Endothelial cell (in vitro differentiated cells): ENCODE results near the gene SLC16A13. TPM values are rescaled to one million over a fixed set of nuclear protein-coding genes. Genes with fewer than 3 reads are reported as not detected.

Experiments used
- DNase-seq: peaks from one replicate; pipeline ENCODE4 v3.0.0; 2021; ENCODE audit warnings: low spot score
- H3K27ac Mint-ChIP-seq: one replicate; pipeline ENCODE4 v1.8.0; 2021; ENCODE audit warnings: mixed read lengths, inconsistent platforms; ENCODE audit not compliant: unreplicated experiment
- H3K27me3 Mint-ChIP-seq: one replicate; pipeline ENCODE4 v1.8.0; 2021; ENCODE audit warnings: mild to moderate bottlenecking, moderate library complexity, mixed read lengths, inconsistent platforms; ENCODE audit not compliant: unreplicated experiment
- H3K36me3 Mint-ChIP-seq: one replicate; pipeline ENCODE4 v1.8.0; 2021; ENCODE audit warnings: mild to moderate bottlenecking, low read depth, mixed read lengths, inconsistent platforms; ENCODE audit not compliant: unreplicated experiment
- H3K4me1 Mint-ChIP-seq: one replicate; pipeline ENCODE4 v1.8.0; 2021; ENCODE audit warnings: mild to moderate bottlenecking, mixed read lengths, inconsistent platforms; ENCODE audit not compliant: unreplicated experiment
- H3K4me3 Mint-ChIP-seq: one replicate; pipeline ENCODE4 v1.8.0; 2021; ENCODE audit warnings: mild to moderate bottlenecking, mixed read lengths, inconsistent platforms; ENCODE audit not compliant: unreplicated experiment
- H3K9me3 Mint-ChIP-seq: one replicate; pipeline ENCODE4 v1.8.0; 2021; ENCODE audit warnings: mixed read lengths, inconsistent platforms; ENCODE audit not compliant: unreplicated experiment
- total RNA-seq: library from RNA; stranded (reverse); fragmentation: NEBNext Ultra II Directional; extraction: Animal tissue kit (Norgen Biotek cat#: 25700); gene quantifications from one replicate; pipeline ENCODE4 v1.2.1, GENCODE V29; 2021; ENCODE audit not compliant: unreplicated experiment
- TF ChIP-seq, protein P1 (sequence below): fragments of 200-600 bp; sonication (generic); IDR thresholded peaks from one replicate; pipeline ENCODE4 v1.5.0; 2021; ENCODE audit warnings: antibody characterized with exemption; ENCODE audit not compliant: unreplicated experiment

Gene SLC16A13
- total RNA-seq, 1 donor from 2014 or later: 25.8 TPM

GRCh38 chr17:7056386-7056785 is 20.6 kb downstream of the SLC16A13 start:
- Mint-ChIP-seq H3K9me3 (no peaks in the 10 kb centered on the region), H3K27me3 (peaks cover 2% of the 10 kb centered on the region), H3K4me1 (peaks cover 16% of the 10 kb centered on the region), H3K4me3 (no peak overlapping the region), H3K36me3 (no peaks in the 10 kb centered on the region), H3K27ac (no peak overlapping the region)
- DNase-seq: no peak
- TF ChIP-seq, protein P1, sequence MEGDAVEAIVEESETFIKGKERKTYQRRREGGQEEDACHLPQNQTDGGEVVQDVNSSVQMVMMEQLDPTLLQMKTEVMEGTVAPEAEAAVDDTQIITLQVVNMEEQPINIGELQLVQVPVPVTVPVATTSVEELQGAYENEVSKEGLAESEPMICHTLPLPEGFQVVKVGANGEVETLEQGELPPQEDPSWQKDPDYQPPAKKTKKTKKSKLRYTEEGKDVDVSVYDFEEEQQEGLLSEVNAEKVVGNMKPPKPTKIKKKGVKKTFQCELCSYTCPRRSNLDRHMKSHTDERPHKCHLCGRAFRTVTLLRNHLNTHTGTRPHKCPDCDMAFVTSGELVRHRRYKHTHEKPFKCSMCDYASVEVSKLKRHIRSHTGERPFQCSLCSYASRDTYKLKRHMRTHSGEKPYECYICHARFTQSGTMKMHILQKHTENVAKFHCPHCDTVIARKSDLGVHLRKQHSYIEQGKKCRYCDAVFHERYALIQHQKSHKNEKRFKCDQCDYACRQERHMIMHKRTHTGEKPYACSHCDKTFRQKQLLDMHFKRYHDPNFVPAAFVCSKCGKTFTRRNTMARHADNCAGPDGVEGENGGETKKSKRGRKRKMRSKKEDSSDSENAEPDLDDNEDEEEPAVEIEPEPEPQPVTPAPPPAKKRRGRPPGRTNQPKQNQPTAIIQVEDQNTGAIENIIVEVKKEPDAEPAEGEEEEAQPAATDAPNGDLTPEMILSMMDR: no peak

DNA sequence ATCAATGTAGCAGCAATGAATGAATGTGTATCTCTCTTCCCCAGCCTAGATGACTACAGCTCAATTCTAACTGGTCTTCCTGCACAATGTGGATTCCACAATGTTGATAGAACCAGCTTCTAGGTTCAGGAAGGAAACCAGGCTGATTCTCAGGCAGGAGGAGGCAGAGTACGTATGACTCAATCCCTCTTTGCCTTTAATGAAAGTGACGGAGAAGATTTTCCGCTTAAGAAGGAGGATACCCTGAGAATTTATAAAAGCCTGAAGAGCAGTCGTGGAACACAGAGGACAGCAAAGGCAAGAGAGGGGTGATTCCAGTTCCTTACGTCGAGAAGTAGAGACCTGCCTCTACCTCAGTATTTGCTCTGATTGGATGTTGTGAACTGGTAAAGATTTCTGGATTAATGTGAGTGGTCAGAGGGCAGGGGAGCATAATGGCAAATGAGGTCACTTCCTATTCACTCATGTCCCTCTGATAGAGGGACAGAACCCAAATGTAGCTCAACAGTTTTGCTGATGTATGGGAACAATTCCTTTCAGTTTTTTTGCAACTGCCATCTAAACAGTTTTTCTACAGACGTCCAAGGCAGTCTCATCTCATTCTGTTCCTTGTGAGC is 23.1 kb downstream of the SLC16A13 start:
- H3K27me3 Mint-ChIP-seq: no peaks in the 10 kb centered on the region
- H3K27ac Mint-ChIP-seq: peak overlapping the region; percentile 50
- DNase-seq: no peak
- H3K4me1 Mint-ChIP-seq: peaks cover 25% of the 10 kb centered on the region
- H3K4me3 Mint-ChIP-seq: peak overlapping the region; percentile 2
- H3K9me3 Mint-ChIP-seq: no peaks in the 10 kb centered on the region
- no peaks in the 10 kb centered on the region for H3K36me3 Mint-ChIP-seq
- TF ChIP-seq, protein P1: no peak

DNA sequence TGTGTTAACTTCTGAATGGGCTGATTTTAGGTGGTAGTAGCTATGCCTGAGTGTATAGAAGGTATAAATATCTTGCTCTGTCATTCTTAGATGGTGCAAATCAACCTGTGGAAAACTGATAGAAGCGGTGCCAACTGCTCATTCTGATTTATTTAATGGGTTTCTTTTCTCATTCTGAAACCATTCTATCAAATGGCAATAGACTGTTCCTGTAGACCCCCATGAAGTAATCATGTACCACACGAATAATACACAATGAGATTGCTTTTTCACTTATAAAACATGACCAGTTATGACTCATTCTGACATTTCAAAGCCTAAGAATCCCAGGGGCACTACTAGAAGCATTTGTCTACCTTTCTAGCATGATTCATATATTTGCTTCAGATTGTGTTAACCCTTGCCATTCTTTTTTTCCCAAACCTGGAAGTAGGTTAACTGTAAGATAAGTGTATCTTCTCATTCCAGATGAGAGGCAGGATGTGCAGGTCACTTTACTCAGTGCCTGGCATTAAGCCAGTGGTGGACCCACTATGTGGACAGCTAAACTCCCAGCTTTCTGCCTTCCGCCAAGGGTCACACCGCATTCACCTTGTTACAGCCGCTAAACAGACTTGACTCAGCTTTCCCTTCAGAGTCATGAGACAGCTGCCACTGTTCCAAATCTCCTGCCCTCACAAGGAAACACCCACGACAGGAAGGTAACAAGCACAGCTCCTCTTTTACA is 24.5 kb downstream of the SLC16A13 start:
- no peaks in the 10 kb centered on the region for H3K9me3 Mint-ChIP-seq
- H3K36me3 Mint-ChIP-seq: no peaks in the 10 kb centered on the region
- H3K27ac Mint-ChIP-seq: no peak overlapping the region
- TF ChIP-seq, protein P1: no peak
- no peaks in the 10 kb centered on the region for H3K27me3 Mint-ChIP-seq
- DNase-seq: no peak
- H3K4me1 Mint-ChIP-seq: peaks cover 29% of the 10 kb centered on the region
- H3K4me3 Mint-ChIP-seq: no peak overlapping the region

- Mint-ChIP-seq H3K27me3 (no peaks in the 10 kb centered on the region), H3K27ac (no peak overlapping the region), H3K9me3 (peaks cover 8% of the 10 kb centered on the region), H3K4me3 (peak overlapping the region; percentile 3), H3K36me3 (peaks cover 15% of the 10 kb centered on the region), H3K4me1 (peaks cover 27% of the 10 kb centered on the region)
- no peak for DNase-seq
- TF ChIP-seq, protein P1: no peak
Observed at GRCh38 chr17:7063518-7064094, 27.8 kb downstream of the SLC16A13 start.

DNA sequence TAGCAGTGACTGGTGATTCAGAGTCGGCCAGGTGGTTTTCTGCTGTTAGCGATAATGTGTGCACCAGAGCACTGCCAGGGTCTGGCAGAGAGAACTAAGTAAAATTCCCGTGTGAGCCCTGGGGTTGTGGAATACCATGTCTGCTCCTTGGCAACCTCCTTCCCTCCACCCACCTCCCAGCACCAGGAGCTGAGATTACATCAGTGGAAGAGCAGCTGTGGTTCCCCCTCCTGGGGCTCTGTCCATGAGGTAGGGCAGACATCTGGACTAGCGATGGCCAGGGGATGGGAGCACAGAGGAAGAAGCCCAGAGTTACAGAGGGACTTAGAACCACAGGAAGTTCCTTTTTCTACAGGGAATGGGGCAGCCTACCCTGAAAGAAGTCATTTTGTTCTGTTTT is 28.4 kb downstream of the SLC16A13 start:
- H3K27ac Mint-ChIP-seq: no peak overlapping the region

More for the DNA sequence above, 28.4 kb downstream of the SLC16A13 start:
- peaks cover 11% of the 10 kb centered on the region for H3K9me3 Mint-ChIP-seq
- H3K27me3 Mint-ChIP-seq: no peaks in the 10 kb centered on the region
- peaks cover 21% of the 10 kb centered on the region for H3K36me3 Mint-ChIP-seq
- no peak for DNase-seq
- TF ChIP-seq, protein P1: no peak
- no peak overlapping the region for H3K4me3 Mint-ChIP-seq
- peaks cover 21% of the 10 kb centered on the region for H3K4me1 Mint-ChIP-seq
